HEK293T (cell line): ENCODE measurements around the gene ING4.

Source experiments
- ARNT ChIP-seq: fragments of 450-650 bp; IDR thresholded peaks from 2 replicates; pipeline ENCODE4 v1.6.1; 2017; ENCODE audit warnings: mild to moderate bottlenecking
- BHLHE40 ChIP-seq: fragments of 450-650 bp; IDR thresholded peaks from 2 replicates; pipeline ENCODE4 v1.6.1; 2016; ENCODE audit warnings: mild to moderate bottlenecking, moderate library complexity, borderline replicate concordance
- FOXA1 ChIP-seq: fragments of 450-650 bp; IDR thresholded peaks from 2 replicates; pipeline ENCODE4 v1.6.1; 2016; ENCODE audit warnings: mild to moderate bottlenecking
- FOXK2 ChIP-seq: fragments of 450-650 bp; IDR thresholded peaks from 2 replicates; pipeline ENCODE4 v1.6.1; 2016; ENCODE audit warnings: mild to moderate bottlenecking
- FOXM1 ChIP-seq: fragments of 450-650 bp; IDR thresholded peaks from 2 replicates; pipeline ENCODE4 v1.6.1; 2017; ENCODE audit warnings: mild to moderate bottlenecking, borderline replicate concordance
- PKNOX1 ChIP-seq: fragments of 450-650 bp; IDR thresholded peaks from 2 replicates; pipeline ENCODE4 v1.6.1; 2016
- SP1 ChIP-seq: fragments of 450-650 bp; IDR thresholded peaks from 2 replicates; pipeline ENCODE4 v1.6.1; 2017
- SUZ12 ChIP-seq: fragments of 450-650 bp; IDR thresholded peaks from 2 replicates; pipeline ENCODE4 v1.6.1; 2016; ENCODE audit warnings: mild to moderate bottlenecking
- TARDBP ChIP-seq: fragments of 450-650 bp; IDR thresholded peaks from 2 replicates; pipeline ENCODE4 v1.6.1; 2016
- ZNF384 ChIP-seq: fragments of 450-650 bp; IDR thresholded peaks from 2 replicates; pipeline ENCODE4 v1.6.1; 2016

DNA sequence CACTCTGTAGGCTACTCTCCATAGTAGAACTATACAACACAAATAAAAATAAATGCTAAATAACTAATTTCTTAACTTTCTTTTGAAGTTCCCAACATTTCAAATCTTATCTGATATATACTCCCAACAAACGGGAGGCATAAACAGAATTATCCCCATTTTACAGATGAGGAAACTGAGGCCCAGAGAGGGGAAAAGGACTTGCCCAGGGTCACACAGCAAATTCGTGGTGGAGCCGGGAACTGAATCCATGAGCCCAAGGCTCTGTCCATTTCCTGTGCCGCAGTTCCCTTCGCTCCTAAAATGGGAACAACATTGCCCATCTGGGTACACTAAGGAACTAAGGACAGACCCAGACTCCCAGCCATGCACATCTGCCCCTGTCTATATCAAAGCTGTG is 14.0 kb upstream of the ING4 start:
- TF ChIP-seq FOXM1 = no peak
- no peak for TF ChIP-seq ARNT
- TF ChIP-seq SUZ12 = no peak
- no peak for TF ChIP-seq SP1
- no peak for TF ChIP-seq ZNF384
- no peak for TF ChIP-seq PKNOX1
- no peak for TF ChIP-seq FOXA1
- TF ChIP-seq BHLHE40 = no peak
- TF ChIP-seq TARDBP = no peak
- TF ChIP-seq FOXK2 = no peak
